Keratinocyte (primary cell): Measurements from ENCODE around the gene GRIP1. TPM values are rescaled to one million over a fixed set of nuclear protein-coding genes. Genes with fewer than 3 reads are reported as not detected.

ENCODE experiments used
- DNase-seq: peaks from one replicate; pipeline ENCODE4 v3.0.0-alpha.2; 2011; ENCODE audit warnings: low read depth, missing footprints, low spot score
- FAIRE-seq: peaks from 2 replicates; lab custom pipeline; 2011; peaks lifted over from hg19 to GRCh38; lab: Jason Lieb, UNC
- H2AFZ ChIP-seq: 2 replicates; pipeline ENCODE4 v1.6.0; 2012; ENCODE audit warnings: low read length, control low read depth, inconsistent platforms; ENCODE audit not compliant: control insufficient read depth
- H3K27ac ChIP-seq: 2 replicates; pipeline ENCODE4 v1.5.1; 2011; ENCODE audit warnings: low read length; ENCODE audit not compliant: control insufficient read depth, insufficient read depth
- H3K27me3 ChIP-seq: 3 replicates; pipeline ENCODE4 v1.6.0; 2011; ENCODE audit warnings: low read length; ENCODE audit not compliant: control insufficient read depth, insufficient read depth; ENCODE audit errors: extremely low read depth
- H3K36me3 ChIP-seq, 2 experiments: 2 replicates in 1 of 2; 3 replicates in 1 of 2; pipeline ENCODE4 v1.5.1; 2011; ENCODE audit warnings: low read length in 2 of 2, mild to moderate bottlenecking in 1 of 2; ENCODE audit not compliant: control insufficient read depth in 2 of 2, insufficient read depth in 2 of 2; ENCODE audit errors: extremely low read depth in 1 of 2
- H3K4me1 ChIP-seq: 3 replicates; pipeline ENCODE4 v1.5.1; 2011; ENCODE audit warnings: low read length; ENCODE audit not compliant: control insufficient read depth, insufficient read depth; ENCODE audit errors: extremely low read depth
- H3K4me2 ChIP-seq: 3 replicates; pipeline ENCODE4 v1.6.0; 2011; ENCODE audit warnings: low read depth, low read length; ENCODE audit not compliant: control insufficient read depth, insufficient read depth; ENCODE audit errors: extremely low read depth
- H3K4me3 ChIP-seq, 3 experiments: fragments of 200-600 bp in 1 of 3; sonication (generic) in 1 of 3; 2 replicates in 2 of 3; 3 replicates in 1 of 3; pipeline ENCODE4 v1.5.1; 2011 to 2016; ENCODE audit warnings: low read length in 3 of 3, mild to moderate bottlenecking in 3 of 3, control low read depth in 2 of 3, inconsistent platforms in 1 of 3, low read depth in 1 of 3, mixed read lengths in 1 of 3, mixed run types in 1 of 3, moderate library complexity in 1 of 3; ENCODE audit not compliant: control insufficient read depth in 2 of 3, insufficient read depth in 2 of 3; ENCODE audit errors: extremely low read depth in 1 of 3
- H3K79me2 ChIP-seq: 2 replicates; pipeline ENCODE4 v1.6.0; 2012; ENCODE audit warnings: low read length; ENCODE audit not compliant: control insufficient read depth, insufficient read depth
- H3K9ac ChIP-seq: 3 replicates; pipeline ENCODE4 v1.6.0; 2011; ENCODE audit warnings: low read length; ENCODE audit not compliant: control insufficient read depth, insufficient read depth; ENCODE audit errors: extremely low read depth
- H3K9me1 ChIP-seq: 3 replicates; pipeline ENCODE4 v1.6.0; 2011; ENCODE audit warnings: low read length; ENCODE audit not compliant: control insufficient read depth, insufficient read depth; ENCODE audit errors: extremely low read depth
- H3K9me3 ChIP-seq: 2 replicates; pipeline ENCODE4 v1.5.1; 2012; ENCODE audit warnings: low read depth, low read length; ENCODE audit not compliant: control insufficient read depth
- H4K20me1 ChIP-seq: 3 replicates; pipeline ENCODE4 v1.6.0; 2011; ENCODE audit warnings: low read length; ENCODE audit not compliant: control insufficient read depth, insufficient read depth; ENCODE audit errors: extremely low read depth
- CTCF ChIP-seq, 3 experiments: IDR thresholded peaks in 1 of 3; conservative IDR thresholded peaks in 1 of 3; optimal IDR thresholded peaks in 1 of 3; 2 replicates in 2 of 3; 3 replicates in 1 of 3; pipeline versions ENCODE3 to v1.5.1; 2011; ENCODE audit warnings: low read length in 3 of 3, mild to moderate bottlenecking in 3 of 3, moderate library complexity in 2 of 3, control low read depth in 1 of 3, inconsistent platforms in 1 of 3; ENCODE audit not compliant: insufficient read depth in 2 of 3; ENCODE audit errors: extremely low read depth in 1 of 3
- EZH2 ChIP-seq: IDR thresholded peaks from one replicate; pipeline ENCODE4 v1.6.1; 2012; ENCODE audit warnings: inconsistent platforms, mild to moderate bottlenecking, low read length, moderate library complexity
- dilution Hi-C: fragments of 300-500 bp; cut with MboI; formaldehyde crosslinking; loops from one replicate; pipeline ENCODE4 v1.7.0; 2020; ENCODE audit warnings: low sequenced_read_pairs; ENCODE audit not compliant: extremely low pct_ligation_motif_present
- polyA plus RNA-seq, 5 experiments: library from polyadenylated mRNA; depleted of rRNA in 3 of 5; stranded (reverse) in 3 of 5; stranded (forward) in 1 of 5; unstranded in 1 of 5; fragments of >200 nt; gene quantifications; 1 replicate in 1 of 5; 2 replicates in 3 of 5; 3 replicates in 1 of 5; pipeline versions ENCODE4 v1.2.1 to v1.2.3, GENCODE V29; 2011 to 2012; ENCODE audit warnings: missing spikeins in 2 of 5, low read depth in 1 of 5, low replicate concordance in 1 of 5

GRIP1 gene
- polyA plus RNA-seq, 1 donor (not counting 4 experiments of a cell fraction or from before 2014, with no cell fraction given) = 6.7 TPM

DNA sequence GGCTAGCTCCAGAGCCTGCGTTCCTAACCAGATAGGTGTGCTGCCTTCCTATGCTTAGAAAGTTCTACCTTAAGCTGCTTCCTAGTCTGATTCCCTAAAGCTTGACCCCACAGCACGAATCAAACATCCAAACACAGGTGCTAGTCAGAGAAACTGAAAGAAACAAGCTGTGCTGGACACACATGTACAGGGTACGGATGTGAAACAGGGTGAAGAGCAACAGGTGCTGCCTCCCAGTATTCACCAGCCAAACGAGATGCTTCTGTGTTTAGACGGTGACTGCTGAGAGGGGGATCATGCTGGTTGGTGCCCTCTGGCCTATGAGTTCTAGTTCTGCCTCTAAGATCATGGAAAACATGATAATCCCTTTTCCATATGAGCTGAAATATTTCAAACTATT is 105.3 kb downstream of the GRIP1 start:
- Histone ChIP-seq H3K9me1 (no peaks in the 10 kb centered on the region), H2AFZ (no peak overlapping the region), H3K4me3 (no peak overlapping the region), H3K4me1 (no peaks in the 10 kb centered on the region), H3K36me3 (no peaks in the 10 kb centered on the region), H3K27me3 (no peaks in the 10 kb centered on the region), H4K20me1 (no peaks in the 10 kb centered on the region), H3K4me2 (no peak overlapping the region), H3K9ac (no peak overlapping the region), H3K9me3 (no peaks in the 10 kb centered on the region), H3K27ac (no peak overlapping the region), H3K79me2 (no peaks in the 10 kb centered on the region)
- DNase-seq = no peak
- TF ChIP-seq EZH2 (no peak), CTCF (optimal IDR thresholded peaks at IDR 0.05 in 1 of 3, IDR thresholded peaks at IDR 0.05 in 1 of 3, conservative IDR thresholded peaks at IDR 0.05 in 1 of 3; ENCODE audit: extremely low read depth in 1 of 3, insufficient read depth in 2 of 3, low read length in 3 of 3) (no peak)
- dilution Hi-C loops = no loop called here
- no peak for FAIRE-seq

DNA sequence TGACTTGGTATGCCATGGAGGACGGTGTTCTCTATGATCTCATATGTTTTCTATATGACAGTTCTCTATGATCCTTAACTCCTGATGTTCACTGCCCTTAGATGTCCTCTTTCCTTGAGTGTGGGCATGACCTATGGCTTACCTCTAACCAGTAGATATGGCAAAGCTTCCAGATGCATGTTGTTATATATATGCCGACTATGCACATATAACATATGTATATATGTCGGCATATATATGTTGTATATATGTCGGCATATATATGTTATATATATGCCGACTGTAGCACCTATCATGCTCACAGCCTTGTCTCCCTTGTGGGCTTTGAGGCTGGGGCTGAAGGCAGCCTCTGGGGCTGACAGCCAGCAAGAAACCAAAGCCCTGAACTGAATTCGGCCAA is 106.0 kb downstream of the GRIP1 start:
- H3K9me3 ChIP-seq = no peaks in the 10 kb centered on the region
- H3K27me3 ChIP-seq = no peaks in the 10 kb centered on the region
- TF ChIP-seq CTCF (optimal IDR thresholded peaks at IDR 0.05 in 1 of 3, IDR thresholded peaks at IDR 0.05 in 1 of 3, conservative IDR thresholded peaks at IDR 0.05 in 1 of 3; ENCODE audit: extremely low read depth in 1 of 3, insufficient read depth in 2 of 3, low read length in 3 of 3) (no peak), EZH2 (no peak)
- no peak overlapping the region for H3K4me3 ChIP-seq
- dilution Hi-C loops = no loop called here
- no peak overlapping the region for H3K27ac ChIP-seq
- H3K4me1 ChIP-seq = no peaks in the 10 kb centered on the region
- DNase-seq (no peak), FAIRE-seq (no peak)
- no peaks in the 10 kb centered on the region for H3K9me1 ChIP-seq
- no peak overlapping the region for H3K9ac ChIP-seq
- H3K79me2 ChIP-seq = no peaks in the 10 kb centered on the region
- no peak overlapping the region for H3K4me2 ChIP-seq
- no peaks in the 10 kb centered on the region for H4K20me1 ChIP-seq
- H2AFZ ChIP-seq = no peak overlapping the region
- no peaks in the 10 kb centered on the region for H3K36me3 ChIP-seq
